Neutrophil (primary cell): Measurements from ENCODE around the gene MIA.
A peak's percentile ranks its signal among the peaks of the same experiment; 100 is the strongest.
"Not testable (repeated sequence)": the region's sequence is repeated elsewhere in the genome, so short reads cannot be mapped to it uniquely, and the experiment has no call there.

Experiments used
- H3K27ac ChIP-seq: fragments of 200-600 bp; sonication (generic); 2 replicates; pipeline ENCODE4 v1.5.1; 2016; ENCODE audit warnings: mild to moderate bottlenecking, moderate library complexity
- H3K27me3 ChIP-seq: fragments of 200-600 bp; sonication (generic); 2 replicates; pipeline ENCODE4 v1.6.0; 2016; ENCODE audit warnings: mild to moderate bottlenecking
- H3K36me3 ChIP-seq: fragments of 200-600 bp; sonication (generic); 2 replicates; pipeline ENCODE4 v1.5.1; 2017
- H3K4me1 ChIP-seq, 2 experiments: fragments of 200-600 bp in 1 of 2; sonication (generic) in 1 of 2; 1 replicate in 1 of 2; 2 replicates in 1 of 2; pipeline versions ENCODE4 v1.5.1 to v1.6.1; 2013 to 2016; ENCODE audit warnings: low read depth in 1 of 2, low read length in 1 of 2, mild to moderate bottlenecking in 1 of 2, moderate library complexity in 1 of 2; ENCODE audit not compliant: control insufficient read depth in 1 of 2, insufficient read depth in 1 of 2
- H3K4me3 ChIP-seq, 2 experiments: fragments of 200-600 bp in 1 of 2; sonication (generic) in 1 of 2; 1 replicate in 1 of 2; 2 replicates in 1 of 2; pipeline ENCODE4 v1.5.1; 2013 to 2016; ENCODE audit warnings: low read depth in 1 of 2, low read length in 1 of 2, mild to moderate bottlenecking in 1 of 2, moderate library complexity in 1 of 2
- H3K9me3 ChIP-seq: fragments of 200-600 bp; sonication (generic); 2 replicates; pipeline ENCODE4 v1.5.1; 2016
- CTCF ChIP-seq: fragments of 200-600 bp; sonication (generic); IDR thresholded peaks from 2 replicates; pipeline ENCODE4 v1.5.1; 2016; ENCODE audit warnings: antibody characterized with exemption

Gene MIA

DNA sequence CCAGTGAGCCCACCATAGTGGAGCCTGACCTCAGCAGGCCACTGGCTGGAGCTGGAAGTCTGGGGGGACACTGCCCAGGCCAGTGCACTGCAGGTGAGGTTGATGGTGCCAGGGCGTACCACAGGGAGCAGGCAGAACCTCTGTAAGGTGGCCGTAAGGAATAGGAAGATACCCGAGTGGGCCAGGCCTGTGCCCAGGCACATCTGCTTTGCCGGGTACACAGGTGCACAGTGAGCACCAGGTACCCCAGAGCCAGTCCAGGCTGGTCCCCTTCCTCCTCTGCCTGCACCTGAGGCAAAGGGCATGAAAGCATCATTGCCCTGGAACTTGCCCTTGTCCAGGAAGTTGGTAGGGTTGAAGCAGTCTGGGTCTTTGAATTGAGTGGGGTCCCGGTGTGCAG lies 33.2 kb downstream of the MIA start:
- Histone ChIP-seq H3K4me1 (peaks cover 62 to 65% of the 10 kb centered on the region in 2 experiments), H3K27ac (peak overlapping the region; percentile 96), H3K9me3 (no peaks in the 10 kb centered on the region), H3K36me3 (peaks cover 63% of the 10 kb centered on the region), H3K27me3 (peaks cover 20% of the 10 kb centered on the region), H3K4me3 (no peak overlapping the region)
- TF ChIP-seq CTCF: no peak

GRCh38 chr19:40809358-40810086 lies 34.2 kb downstream of the MIA start:
- peaks cover 52 to 55% of the 10 kb centered on the region in 2 experiments for H3K4me1 ChIP-seq
- TF ChIP-seq CTCF: no peak
- H3K9me3 ChIP-seq: no peaks in the 10 kb centered on the region
- peaks cover 55% of the 10 kb centered on the region for H3K36me3 ChIP-seq
- peaks cover 27% of the 10 kb centered on the region for H3K27me3 ChIP-seq
- H3K4me3 ChIP-seq: peak overlapping the region in 1 of 2 experiments; percentile 69
- peak overlapping the region; percentile 79 for H3K27ac ChIP-seq

- no peaks in the 10 kb centered on the region for H3K9me3 ChIP-seq
- peaks cover 30% of the 10 kb centered on the region for H3K27me3 ChIP-seq
- peaks cover 49% of the 10 kb centered on the region for H3K36me3 ChIP-seq
- peak overlapping the region; percentile 69 to 74 for H3K4me3 ChIP-seq
- peaks cover 46 to 48% of the 10 kb centered on the region in 2 experiments for H3K4me1 ChIP-seq
- peak overlapping the region; percentile 79 for H3K27ac ChIP-seq
- no peak for TF ChIP-seq CTCF
Measured at GRCh38 chr19:40810160-40810559, 34.8 kb downstream of the MIA start.

GRCh38 chr19:40810649-40811408 lies 35.5 kb downstream of the MIA start:
- peak overlapping the region; percentile 79 for H3K27ac ChIP-seq
- not testable (repeated sequence) for H3K9me3 ChIP-seq

More at GRCh38 chr19:40810649-40811408, 35.5 kb downstream of the MIA start:
- peak overlapping the region; percentile 69 to 74 for H3K4me3 ChIP-seq
- peaks cover 39 to 42% of the 10 kb centered on the region in 2 experiments for H3K4me1 ChIP-seq
- H3K27me3 ChIP-seq: peaks cover 34% of the 10 kb centered on the region
- H3K36me3 ChIP-seq: peaks cover 42% of the 10 kb centered on the region
- TF ChIP-seq CTCF: peak; percentile 25
